ENCODE data around the gene LMAN2L.

LMAN2L gene

GRCh38 chr2:96688649-96689430 lies 51.0 kb downstream of the LMAN2L start:
- DNase-seq (ENCODE audit: low read depth): no peak
- no peak for TF ChIP-seq CTCF (IDR thresholded peaks at IDR 0.05; ENCODE audit: control insufficient read depth, extremely low read depth, insufficient read depth)
- no peak overlapping the region for H3K4me3 ChIP-seq (ENCODE audit: low read depth, low read length)

- no peak overlapping the region for H3K4me3 ChIP-seq (ENCODE audit: low read depth, low read length)
- no peak for TF ChIP-seq CTCF (IDR thresholded peaks at IDR 0.05; ENCODE audit: control insufficient read depth, extremely low read depth, insufficient read depth)
- DNase-seq (ENCODE audit: low read depth): no peak
These were observed 51.9 kb downstream of the LMAN2L start for GRCh38 chr2:96687711-96688640.

- no peak for DNase-seq (ENCODE audit: low read depth)
- H3K4me3 ChIP-seq (ENCODE audit: low read depth, low read length): no peak overlapping the region
- no peak for TF ChIP-seq CTCF (IDR thresholded peaks at IDR 0.05; ENCODE audit: control insufficient read depth, extremely low read depth, insufficient read depth)
These were observed 52.6 kb downstream of the LMAN2L start for GRCh38 chr2:96687266-96687665.

- no peak for DNase-seq (ENCODE audit: low read depth)
- TF ChIP-seq CTCF (IDR thresholded peaks at IDR 0.05; ENCODE audit: control insufficient read depth, extremely low read depth, insufficient read depth): no peak
- no peak overlapping the region for H3K4me3 ChIP-seq (ENCODE audit: low read depth, low read length)
These were observed 54.0 kb downstream of the LMAN2L start for GRCh38 chr2:96685577-96686459.

- no peak for TF ChIP-seq CTCF (IDR thresholded peaks at IDR 0.05; ENCODE audit: control insufficient read depth, extremely low read depth, insufficient read depth)
- no peak for DNase-seq (ENCODE audit: low read depth)
- no peak overlapping the region for H3K4me3 ChIP-seq (ENCODE audit: low read depth, low read length)
These were observed 54.8 kb downstream of the LMAN2L start for GRCh38 chr2:96684883-96685576.
